ENCODE results near the gene PKIG. TPM values are rescaled to one million over a fixed set of nuclear protein-coding genes. Genes with fewer than 3 reads are reported as not detected.

Gene PKIG
- total RNA-seq, 1 donor from 2014 or later: 29.5 TPM

GRCh38 chr20:44648068-44648467 lies 65.7 kb downstream of the PKIG start:
- H3K4me1 Mint-ChIP-seq (ENCODE audit: unreplicated experiment): peaks cover 78% of the 10 kb centered on the region
- H3K9me3 Mint-ChIP-seq (ENCODE audit: unreplicated experiment): no peaks in the 10 kb centered on the region
- H3K4me3 Mint-ChIP-seq (ENCODE audit: unreplicated experiment): no peak overlapping the region
- no peaks in the 10 kb centered on the region for H3K36me3 Mint-ChIP-seq (ENCODE audit: unreplicated experiment)
- TF ChIP-seq CTCF (IDR thresholded peaks at IDR 0.05): no peak
- peak overlapping the region; percentile 87 for H3K27ac Mint-ChIP-seq (ENCODE audit: unreplicated experiment)
- H3K27me3 Mint-ChIP-seq (ENCODE audit: unreplicated experiment): no peaks in the 10 kb centered on the region
- DNase-seq (ENCODE audit: extremely low spot score, unreplicated experiment): no peak

GRCh38 chr20:44648579-44648978 lies 66.2 kb downstream of the PKIG start:
- no peak for DNase-seq (ENCODE audit: extremely low spot score, unreplicated experiment)
- peak overlapping the region; percentile 82 for H3K4me3 Mint-ChIP-seq (ENCODE audit: unreplicated experiment)

GRCh38 chr20:44649126-44649525 lies 66.7 kb downstream of the PKIG start:
- no peak for DNase-seq (ENCODE audit: extremely low spot score, unreplicated experiment)
- Mint-ChIP-seq H3K9me3 (ENCODE audit: unreplicated experiment) (no peaks in the 10 kb centered on the region), H3K36me3 (ENCODE audit: unreplicated experiment) (peaks cover under 1% of the 10 kb centered on the region), H3K27ac (ENCODE audit: unreplicated experiment) (peak overlapping the region; percentile 64), H3K27me3 (ENCODE audit: unreplicated experiment) (no peaks in the 10 kb centered on the region), H3K4me3 (ENCODE audit: unreplicated experiment) (peak overlapping the region; percentile 82), H3K4me1 (ENCODE audit: unreplicated experiment) (peaks cover 74% of the 10 kb centered on the region)
- TF ChIP-seq CTCF (IDR thresholded peaks at IDR 0.05): no peak

More at GRCh38 chr20:44648579-44648978, 66.2 kb downstream of the PKIG start:
- TF ChIP-seq CTCF (IDR thresholded peaks at IDR 0.05): no peak
- Mint-ChIP-seq H3K9me3 (ENCODE audit: unreplicated experiment) (no peaks in the 10 kb centered on the region), H3K27me3 (ENCODE audit: unreplicated experiment) (no peaks in the 10 kb centered on the region), H3K4me1 (ENCODE audit: unreplicated experiment) (peaks cover 78% of the 10 kb centered on the region), H3K27ac (ENCODE audit: unreplicated experiment) (peak overlapping the region; percentile 87), H3K36me3 (ENCODE audit: unreplicated experiment) (no peaks in the 10 kb centered on the region)

GRCh38 chr20:44649976-44650375 lies 67.6 kb downstream of the PKIG start:
- Mint-ChIP-seq H3K27me3 (ENCODE audit: unreplicated experiment) (no peaks in the 10 kb centered on the region), H3K36me3 (ENCODE audit: unreplicated experiment) (peaks cover 2% of the 10 kb centered on the region), H3K9me3 (ENCODE audit: unreplicated experiment) (no peaks in the 10 kb centered on the region), H3K4me3 (ENCODE audit: unreplicated experiment) (peak overlapping the region; percentile 82), H3K4me1 (ENCODE audit: unreplicated experiment) (peaks cover 66% of the 10 kb centered on the region), H3K27ac (ENCODE audit: unreplicated experiment) (peak overlapping the region; percentile 63)
- no peak for TF ChIP-seq CTCF (IDR thresholded peaks at IDR 0.05)
- no peak for DNase-seq (ENCODE audit: extremely low spot score, unreplicated experiment)

GRCh38 chr20:44650771-44651433 lies 68.5 kb downstream of the PKIG start:
- Mint-ChIP-seq H3K4me3 (ENCODE audit: unreplicated experiment) (peak overlapping the region; percentile 82), H3K9me3 (ENCODE audit: unreplicated experiment) (no peaks in the 10 kb centered on the region), H3K36me3 (ENCODE audit: unreplicated experiment) (peaks cover 2% of the 10 kb centered on the region), H3K27ac (ENCODE audit: unreplicated experiment) (peak overlapping the region; percentile 71), H3K4me1 (ENCODE audit: unreplicated experiment) (peaks cover 60% of the 10 kb centered on the region), H3K27me3 (ENCODE audit: unreplicated experiment) (no peaks in the 10 kb centered on the region)
- DNase-seq (ENCODE audit: extremely low spot score, unreplicated experiment): no peak
- no peak for TF ChIP-seq CTCF (IDR thresholded peaks at IDR 0.05)
